ENCODE measurements around the gene MYH1.

Gene MYH1

DNA sequence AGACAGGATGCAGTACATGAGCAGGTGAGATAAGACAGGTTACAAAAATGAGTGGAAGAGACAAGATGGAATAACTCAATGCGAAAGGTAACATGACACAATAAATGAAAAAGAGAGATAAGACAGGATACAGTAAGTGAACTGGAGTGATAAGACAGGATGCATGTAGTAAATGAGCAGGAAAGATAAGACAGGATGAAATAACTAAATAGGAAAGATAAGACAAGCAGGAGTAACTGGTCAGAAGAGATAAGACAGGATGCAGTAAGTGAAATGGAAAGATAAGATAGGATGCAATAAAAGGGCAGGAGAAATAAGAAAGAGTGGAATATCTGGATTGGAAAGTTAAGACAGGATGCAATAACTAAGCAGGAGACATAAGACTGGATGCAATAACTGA lies 40.6 kb downstream of the MYH1 start:
- DNase-seq = no peak

DNA sequence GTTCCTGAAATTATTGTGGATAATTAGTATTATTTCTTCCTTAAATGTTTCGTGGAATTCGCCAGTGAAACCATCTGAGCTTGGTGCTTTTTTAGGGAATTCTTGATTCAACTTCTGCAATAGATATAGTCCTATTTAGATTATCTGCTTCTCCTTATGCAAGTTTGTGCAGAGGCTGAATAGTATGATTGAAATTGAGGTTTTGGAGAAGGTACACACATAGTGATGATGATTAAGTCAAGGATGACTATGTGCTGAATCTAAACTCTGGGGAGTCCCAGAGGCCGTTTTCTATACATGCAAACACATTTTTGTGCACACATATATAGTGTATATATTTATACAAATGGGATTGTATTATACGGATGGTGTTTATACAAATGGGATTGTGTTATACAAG lies 43.8 kb downstream of the MYH1 start:
- no peak for DNase-seq

DNA sequence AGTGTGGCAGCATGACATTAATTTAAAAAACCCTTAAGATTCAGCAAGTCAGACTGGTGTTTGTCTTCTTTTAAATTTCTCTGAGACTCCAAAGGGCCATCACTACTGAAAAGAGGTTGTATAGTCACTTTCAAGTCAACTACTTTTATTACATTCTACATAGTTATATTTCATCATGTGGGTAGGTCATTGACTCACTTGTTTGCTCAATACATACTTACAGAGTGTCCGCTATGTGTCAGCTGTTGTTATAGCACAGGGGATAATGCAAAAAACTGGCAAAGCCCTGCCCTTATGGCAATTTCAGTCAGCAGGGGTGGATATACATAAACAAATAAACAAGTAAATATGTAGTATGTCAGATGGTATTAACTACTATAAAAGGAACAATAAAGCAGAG lies 46.5 kb downstream of the MYH1 start:
- DNase-seq = peak; percentile 3

DNA sequence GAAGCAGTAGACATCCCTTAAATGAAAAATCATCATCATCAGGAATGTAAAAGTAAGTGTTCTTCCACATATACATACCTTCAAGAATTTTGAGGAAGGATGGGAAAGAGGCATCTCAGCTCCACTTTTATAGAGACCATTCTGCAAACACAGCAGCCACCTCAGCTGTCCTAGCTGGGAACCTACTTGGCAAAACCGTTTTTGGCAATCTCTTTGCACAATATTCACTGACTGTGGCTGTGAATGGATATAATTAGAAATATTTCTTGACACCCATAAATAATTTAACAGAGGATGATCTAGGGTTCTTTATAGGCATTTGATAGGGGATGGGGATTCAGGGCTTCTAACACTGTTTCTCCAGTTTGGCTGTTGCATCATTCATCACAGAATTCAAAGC lies 48.9 kb downstream of the MYH1 start, which contains the start of gene MYH4:
Gene MYH4 (minus strand): TSS at position 101 of the 400 bp plus-strand sequence. CDS start 2,814 bp downstream, outside the sequence.
- no peak for DNase-seq

DNA sequence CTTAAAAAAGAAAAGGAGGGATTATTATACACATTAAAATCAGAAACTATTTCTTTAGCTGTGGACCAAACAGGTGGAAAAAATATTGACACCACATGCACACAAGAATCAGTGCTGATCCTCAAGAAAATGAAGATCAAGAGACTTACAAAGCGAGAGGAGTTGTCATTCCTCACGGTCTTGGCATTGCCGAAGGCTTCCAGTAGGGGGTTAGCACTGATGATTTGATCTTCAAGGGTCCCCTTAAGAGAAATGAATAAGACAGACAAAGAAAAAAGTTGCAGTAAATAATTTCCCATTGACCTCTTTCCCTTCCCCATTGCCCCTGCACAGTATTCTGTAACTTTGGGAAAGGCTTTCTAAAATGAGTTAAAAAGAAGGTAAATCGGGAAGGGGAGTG lies 54.9 kb downstream of the MYH1 start:
- no peak for DNase-seq

DNA sequence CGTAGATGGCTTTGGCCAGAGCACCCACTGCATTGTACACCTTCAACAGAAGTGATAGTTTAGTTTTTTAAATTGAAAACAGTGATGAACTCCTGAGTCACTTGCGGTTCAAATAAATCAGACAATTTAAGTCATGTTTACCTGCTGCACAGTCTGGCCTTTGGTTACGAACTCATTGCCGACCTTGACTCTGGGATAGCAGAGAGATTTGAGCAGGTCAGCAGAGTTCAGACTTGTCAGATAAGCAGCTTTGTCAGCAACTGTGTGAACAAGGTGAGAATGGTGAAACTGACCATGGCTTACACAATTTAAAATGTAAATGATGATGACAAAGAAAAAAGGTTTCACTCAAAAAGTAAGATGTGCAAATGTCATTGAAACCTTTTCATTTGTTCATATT lies 58.3 kb downstream of the MYH1 start:
- no peak for DNase-seq

DNA sequence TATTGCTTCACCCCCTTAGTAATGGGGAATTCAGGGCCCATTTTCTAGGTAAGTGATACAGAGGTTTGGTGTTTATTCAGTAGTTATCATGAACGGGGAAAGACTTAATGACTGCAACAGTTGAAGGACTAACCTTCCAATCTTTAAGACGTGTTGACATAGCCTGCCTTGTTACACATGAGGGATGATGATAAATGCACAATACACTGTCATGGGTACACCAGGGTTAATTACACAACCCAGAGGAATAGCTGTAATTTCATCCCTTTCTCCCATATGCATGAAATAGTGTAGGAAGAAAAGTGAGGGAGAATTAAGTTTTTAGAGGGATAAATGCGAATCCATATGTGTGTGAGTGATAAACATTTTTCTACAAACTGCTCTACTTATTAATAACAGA lies 59.6 kb downstream of the MYH1 start:
- no peak for DNase-seq

DNA sequence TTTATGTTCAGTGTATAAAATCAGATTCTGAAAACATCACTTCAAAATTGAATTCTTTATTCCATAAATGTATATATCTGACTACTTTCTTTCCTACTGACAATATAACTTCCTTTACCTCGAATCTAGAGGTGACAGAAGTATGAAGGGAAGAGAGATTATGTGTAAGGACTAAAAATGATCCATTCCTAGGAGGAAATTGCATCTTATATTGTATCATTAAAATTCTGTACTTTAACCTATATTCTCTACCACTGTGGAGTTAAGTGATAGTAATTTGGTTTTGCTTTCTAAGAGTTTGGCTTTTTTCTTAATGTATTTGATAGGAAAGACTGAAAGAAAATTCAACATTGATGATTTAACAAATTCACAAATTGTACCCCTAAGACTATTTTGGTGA lies 60.4 kb downstream of the MYH1 start:
- no peak for DNase-seq

DNA sequence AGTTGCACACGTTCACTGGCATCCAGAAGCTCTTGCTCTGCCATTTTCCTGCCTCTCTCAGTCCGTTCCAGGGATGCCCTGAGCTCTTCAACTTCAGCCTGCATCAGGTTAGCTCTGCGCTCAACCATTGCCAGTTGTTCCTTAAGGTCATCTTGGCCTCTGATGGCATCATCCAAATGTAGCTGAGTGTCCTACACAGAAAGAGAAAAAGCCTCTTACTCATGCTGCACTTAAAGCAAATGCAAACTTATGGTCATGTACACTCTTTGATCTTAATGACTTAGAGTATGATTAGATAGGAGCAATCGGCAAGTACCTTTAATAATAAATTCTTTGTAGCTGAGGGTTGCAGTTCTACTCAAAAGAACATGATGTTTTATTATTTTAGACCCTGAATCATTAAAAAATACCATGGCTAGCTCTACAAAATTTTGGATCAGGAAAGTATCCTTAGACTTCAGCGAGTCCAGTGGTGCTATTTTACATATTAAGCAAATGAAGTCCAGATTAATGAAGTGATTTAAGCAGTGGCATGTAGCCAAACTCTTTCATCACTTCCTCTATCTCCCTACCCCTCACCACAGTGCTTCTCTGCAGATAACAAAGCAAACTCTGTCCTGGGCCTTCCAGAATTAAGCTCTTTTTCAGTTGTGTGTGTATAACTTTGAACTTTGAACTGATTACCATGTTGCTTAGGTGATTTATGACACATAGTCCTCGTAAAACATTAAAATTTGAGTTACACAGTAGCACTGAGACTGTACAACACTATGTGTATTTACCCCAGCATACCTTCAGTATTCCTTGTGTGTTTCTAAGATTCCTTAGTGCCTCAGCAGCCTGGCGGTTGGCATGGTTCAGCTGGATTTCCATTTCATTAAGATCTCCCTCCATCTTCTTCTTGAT lies 71.1 kb downstream of the MYH1 start:
- DNase-seq = no peak

All from EL (cell line).